Measurements from ENCODE around the gene COL15A1.

Gene COL15A1

GRCh38 chr9:99016681-99017387 lies 73.1 kb downstream of the COL15A1 start:
- ChIA-PET CTCF (no interaction called here), POLR2A (no interaction called here)
- no peak for DNase-seq (ENCODE audit: extremely low spot score)
- no peak for TF ChIP-seq ELF4 (IDR thresholded peaks at IDR 0.05)
- no peak for TF ChIP-seq ZNF384 (IDR thresholded peaks at IDR 0.05)
- TF ChIP-seq LEF1 (IDR thresholded peaks at IDR 0.05; ENCODE audit: borderline replicate concordance), result no peak
- no peak for TF ChIP-seq PKNOX1 (IDR thresholded peaks at IDR 0.05)
- TF ChIP-seq HDGF (IDR thresholded peaks at IDR 0.05; ENCODE audit: borderline replicate concordance), result no peak
- TF ChIP-seq ARNT (IDR thresholded peaks at IDR 0.05), result no peak
- TF ChIP-seq L3MBTL2 (conservative IDR thresholded peaks at IDR 0.05), result no peak

GRCh38 chr9:99018653-99019052 lies 74.9 kb downstream of the COL15A1 start:
- ChIA-PET CTCF (no interaction called here), POLR2A (no interaction called here)
- TF ChIP-seq FOXK2 (IDR thresholded peaks at IDR 0.05) (no peak), ZNF384 (IDR thresholded peaks at IDR 0.05) (no peak), NFRKB (IDR thresholded peaks at IDR 0.05) (no peak), SP1 (IDR thresholded peaks at IDR 0.05) (no peak), FOXA1 (IDR thresholded peaks at IDR 0.05) (no peak), SUZ12 (IDR thresholded peaks at IDR 0.05) (no peak), BHLHE40 (IDR thresholded peaks at IDR 0.05; ENCODE audit: borderline replicate concordance) (no peak), FOXM1 (IDR thresholded peaks at IDR 0.05; ENCODE audit: borderline replicate concordance) (no peak), ARNT (IDR thresholded peaks at IDR 0.05) (no peak), CTBP1 (IDR thresholded peaks at IDR 0.05; ENCODE audit: borderline replicate concordance) (no peak), TARDBP (IDR thresholded peaks at IDR 0.05) (no peak), LEF1 (IDR thresholded peaks at IDR 0.05; ENCODE audit: borderline replicate concordance) (no peak)
- no peak for DNase-seq (ENCODE audit: extremely low spot score)

GRCh38 chr9:99019510-99020331 lies 76.0 kb downstream of the COL15A1 start:
- TF ChIP-seq NFRKB (IDR thresholded peaks at IDR 0.05) (no peak), LEF1 (IDR thresholded peaks at IDR 0.05; ENCODE audit: borderline replicate concordance) (no peak), SUZ12 (IDR thresholded peaks at IDR 0.05) (no peak), FOXK2 (IDR thresholded peaks at IDR 0.05) (no peak), HDGF (IDR thresholded peaks at IDR 0.05; ENCODE audit: borderline replicate concordance) (no peak), ELF4 (IDR thresholded peaks at IDR 0.05) (no peak), TARDBP (IDR thresholded peaks at IDR 0.05) (no peak), BHLHE40 (IDR thresholded peaks at IDR 0.05; ENCODE audit: borderline replicate concordance) (no peak), PKNOX1 (IDR thresholded peaks at IDR 0.05) (no peak), ARNT (IDR thresholded peaks at IDR 0.05) (no peak), SP1 (IDR thresholded peaks at IDR 0.05) (no peak), FOXM1 (IDR thresholded peaks at IDR 0.05; ENCODE audit: borderline replicate concordance) (no peak), CTBP1 (IDR thresholded peaks at IDR 0.05; ENCODE audit: borderline replicate concordance) (no peak), L3MBTL2 (conservative IDR thresholded peaks at IDR 0.05) (no peak), ZNF384 (IDR thresholded peaks at IDR 0.05) (no peak), FOXA1 (IDR thresholded peaks at IDR 0.05) (no peak)
- DNase-seq (ENCODE audit: extremely low spot score), result no peak
- POLR2A ChIA-PET, result no interaction called here
- CTCF ChIA-PET, result no interaction called here

GRCh38 chr9:99020786-99021436 lies 77.2 kb downstream of the COL15A1 start:
- no peak for DNase-seq (ENCODE audit: extremely low spot score)
- POLR2A ChIA-PET, result no interaction called here
- CTCF ChIA-PET, result no interaction called here
- TF ChIP-seq PKNOX1 (IDR thresholded peaks at IDR 0.05) (no peak), FOXA1 (IDR thresholded peaks at IDR 0.05) (no peak), LEF1 (IDR thresholded peaks at IDR 0.05; ENCODE audit: borderline replicate concordance) (no peak), ZNF384 (IDR thresholded peaks at IDR 0.05) (no peak), FOXK2 (IDR thresholded peaks at IDR 0.05) (no peak), FOXM1 (IDR thresholded peaks at IDR 0.05; ENCODE audit: borderline replicate concordance) (no peak), TARDBP (IDR thresholded peaks at IDR 0.05) (no peak), ELF4 (IDR thresholded peaks at IDR 0.05) (no peak), SP1 (IDR thresholded peaks at IDR 0.05) (no peak), HDGF (IDR thresholded peaks at IDR 0.05; ENCODE audit: borderline replicate concordance) (no peak), L3MBTL2 (conservative IDR thresholded peaks at IDR 0.05) (no peak), NFRKB (IDR thresholded peaks at IDR 0.05) (no peak), CTBP1 (IDR thresholded peaks at IDR 0.05; ENCODE audit: borderline replicate concordance) (no peak), ARNT (IDR thresholded peaks at IDR 0.05) (no peak), SUZ12 (IDR thresholded peaks at IDR 0.05) (no peak)

GRCh38 chr9:99021512-99021911 lies 77.8 kb downstream of the COL15A1 start:
- DNase-seq (ENCODE audit: extremely low spot score), result no peak
- TF ChIP-seq LEF1 (IDR thresholded peaks at IDR 0.05; ENCODE audit: borderline replicate concordance) (no peak), L3MBTL2 (conservative IDR thresholded peaks at IDR 0.05) (no peak), CTBP1 (IDR thresholded peaks at IDR 0.05; ENCODE audit: borderline replicate concordance) (no peak), BHLHE40 (IDR thresholded peaks at IDR 0.05; ENCODE audit: borderline replicate concordance) (no peak), FOXK2 (IDR thresholded peaks at IDR 0.05) (no peak), SUZ12 (IDR thresholded peaks at IDR 0.05) (no peak), NFRKB (IDR thresholded peaks at IDR 0.05) (no peak), PKNOX1 (IDR thresholded peaks at IDR 0.05) (no peak), HDGF (IDR thresholded peaks at IDR 0.05; ENCODE audit: borderline replicate concordance) (no peak), ARNT (IDR thresholded peaks at IDR 0.05) (no peak)
- POLR2A ChIA-PET, result no interaction called here
- CTCF ChIA-PET, result no interaction called here
